NCI-H1417 (cell line): ENCODE measurements around the gene BIN2.
"Not testable (repeated sequence)": the region's sequence is repeated elsewhere in the genome, so short reads cannot be mapped to it uniquely, and the experiment has no call there.

Source experiments
- DNase-seq, 3 experiments: peaks; one replicate each; lab custom pipeline; 2025; lab: John Stamatoyannopoulos, UW

Gene BIN2

GRCh38 chr12:51345681-51346080 is 21.7 kb upstream of the BIN2 start:
- no peak for DNase-seq

DNA sequence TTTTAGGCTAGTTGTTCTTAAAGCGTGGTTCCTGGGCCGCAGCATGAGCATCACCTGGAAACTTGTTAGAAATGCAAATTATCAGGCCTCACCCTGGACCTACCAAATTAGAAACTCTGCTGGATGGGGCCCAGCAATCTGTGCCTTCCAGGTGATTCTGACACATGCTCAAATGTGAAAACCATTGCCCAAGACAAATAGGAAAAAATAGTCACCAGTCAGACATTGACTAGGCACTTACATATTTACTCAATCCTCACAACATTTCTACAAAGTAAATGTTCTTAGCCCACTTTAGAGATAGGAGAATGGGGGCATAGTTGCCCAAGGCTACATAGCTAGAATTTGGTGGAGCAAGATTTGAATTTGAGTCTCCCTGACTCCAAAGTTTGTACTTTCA is 19.2 kb upstream of the BIN2 start:
- DNase-seq: no peak

DNA sequence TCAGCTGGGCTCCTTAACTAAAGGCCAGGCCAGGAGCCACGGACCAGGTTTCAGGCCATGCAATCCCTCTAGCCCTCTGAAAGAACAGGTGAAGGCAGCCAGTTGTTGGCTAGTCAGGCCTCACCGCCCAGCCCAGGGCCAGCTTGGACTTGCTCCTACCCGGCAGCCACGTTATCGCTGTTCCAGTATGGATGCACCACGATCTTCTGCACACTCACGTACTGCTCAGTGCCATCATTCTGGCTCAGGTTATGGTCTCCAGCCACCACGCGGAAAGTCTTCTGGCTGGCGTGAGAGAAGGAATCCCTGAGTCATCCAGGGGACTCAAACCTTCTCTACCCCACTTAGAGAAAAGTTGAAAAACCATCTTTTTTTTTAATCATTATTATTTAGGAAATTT is 18.4 kb upstream of the BIN2 start:
- DNase-seq: no peak

- peak; percentile 58 to 87 (median 82) for DNase-seq
Measured at GRCh38 chr12:51341251-51342007, 17.5 kb upstream of the BIN2 start.

DNA sequence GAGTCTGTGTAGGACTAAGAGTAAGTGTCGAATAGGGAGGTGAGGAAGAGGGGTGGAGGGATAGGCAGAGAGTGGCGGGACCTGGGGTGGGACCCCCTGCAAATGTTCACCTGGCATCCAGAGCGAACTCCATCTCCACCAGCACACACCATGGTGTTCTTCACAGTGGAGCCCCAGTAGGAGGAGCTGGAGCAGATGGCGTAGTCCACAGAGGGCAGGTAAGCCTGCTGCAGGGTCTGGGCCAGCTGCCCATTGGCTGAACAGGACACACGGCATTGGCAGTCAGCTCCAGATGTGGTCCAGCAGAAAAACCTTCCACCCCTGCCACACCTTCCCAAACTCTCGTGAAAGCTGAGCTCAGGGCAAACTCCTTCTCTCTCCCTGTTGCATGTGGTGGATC is 15.8 kb upstream of the BIN2 start:
- DNase-seq: no peak

GRCh38 chr12:51337336-51337735 is 13.4 kb upstream of the BIN2 start:
- DNase-seq: not testable (repeated sequence)

DNA sequence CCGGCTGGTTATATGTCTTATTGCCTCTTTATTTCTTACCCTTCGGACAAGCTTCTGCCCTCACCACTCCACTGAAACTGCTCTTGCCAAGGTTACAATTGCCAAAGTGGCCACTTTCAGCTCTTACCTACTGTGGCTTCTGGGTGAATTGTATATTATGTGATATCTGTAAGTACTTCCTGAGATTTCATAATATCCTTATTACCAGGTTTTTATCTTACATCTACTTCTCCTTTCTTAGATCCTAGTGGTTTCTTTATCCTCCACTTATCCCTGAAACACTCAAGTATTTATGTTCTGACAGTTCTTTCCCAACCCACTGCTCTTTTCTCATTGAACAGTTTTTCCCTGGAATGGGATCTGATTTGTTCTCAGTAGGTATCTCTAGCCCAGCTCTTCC is 12.0 kb upstream of the BIN2 start:
- no peak for DNase-seq

GRCh38 chr12:51334764-51335163 is 10.8 kb upstream of the BIN2 start:
- DNase-seq: no peak

- DNase-seq: no peak
Measured at GRCh38 chr12:51333536-51333935, 9.6 kb upstream of the BIN2 start.

GRCh38 chr12:51330186-51330585 is 6.2 kb upstream of the BIN2 start:
- no peak for DNase-seq

DNA sequence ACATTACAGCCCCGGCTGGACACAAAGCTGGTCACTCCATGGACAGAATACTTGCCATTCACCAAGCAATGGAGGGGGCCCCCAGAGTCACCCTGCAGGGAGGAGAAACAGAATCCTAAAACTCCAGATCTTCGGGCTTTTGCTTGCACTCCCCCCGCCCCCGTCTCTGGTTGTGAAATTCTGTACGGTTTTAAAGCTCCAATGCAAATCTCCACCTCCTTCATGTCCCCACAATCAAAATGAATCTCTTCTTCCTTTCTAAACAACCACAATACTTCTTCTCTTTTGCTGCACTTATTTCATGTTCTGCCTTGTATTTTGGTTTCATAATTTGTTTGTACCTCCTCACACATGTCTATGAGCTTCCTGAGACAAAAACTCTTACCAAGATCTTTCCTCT is 5.8 kb upstream of the BIN2 start:
- no peak for DNase-seq

- no peak for DNase-seq
Measured at GRCh38 chr12:51328587-51328986, 4.6 kb upstream of the BIN2 start.

DNA sequence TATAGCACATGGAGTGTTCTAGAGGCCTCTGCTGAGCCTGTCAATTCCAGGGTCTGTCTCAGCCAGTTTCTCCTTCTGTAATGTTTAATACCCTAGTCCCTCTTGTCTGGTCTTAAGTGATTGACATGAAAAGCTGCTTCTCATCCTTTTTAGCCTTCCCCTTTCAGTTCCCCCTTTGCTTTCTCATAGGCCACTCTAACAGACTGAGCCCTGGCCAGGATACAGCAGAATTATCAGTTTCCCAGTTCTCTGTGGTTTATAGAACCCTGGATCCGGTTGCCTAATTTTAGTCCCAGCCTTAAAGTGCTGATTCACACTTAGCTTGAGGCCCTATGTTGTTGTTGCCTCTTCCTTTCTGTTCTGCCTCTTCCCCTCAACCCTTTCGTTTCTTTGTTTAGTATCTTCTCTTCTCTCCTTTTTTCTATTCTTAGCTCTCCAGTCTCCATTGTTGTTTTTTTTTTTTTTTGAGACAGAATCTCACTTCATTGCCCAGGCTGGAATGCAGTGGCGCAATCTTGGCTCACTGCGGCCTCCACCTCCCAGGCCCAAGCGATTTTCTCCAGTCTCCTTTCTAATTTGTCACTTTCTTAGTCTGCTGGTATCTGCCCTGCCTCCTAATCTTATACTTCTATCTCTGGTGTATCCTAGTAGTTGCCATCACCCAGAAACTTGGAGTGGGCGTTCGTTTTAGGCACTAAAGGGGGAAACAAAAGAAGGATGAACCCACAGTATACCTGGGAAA is 2.9 kb upstream of the BIN2 start:
- DNase-seq: no peak

- DNase-seq: no peak
Measured at GRCh38 chr12:51324953-51325352, 979 bp upstream of the BIN2 start.

DNA sequence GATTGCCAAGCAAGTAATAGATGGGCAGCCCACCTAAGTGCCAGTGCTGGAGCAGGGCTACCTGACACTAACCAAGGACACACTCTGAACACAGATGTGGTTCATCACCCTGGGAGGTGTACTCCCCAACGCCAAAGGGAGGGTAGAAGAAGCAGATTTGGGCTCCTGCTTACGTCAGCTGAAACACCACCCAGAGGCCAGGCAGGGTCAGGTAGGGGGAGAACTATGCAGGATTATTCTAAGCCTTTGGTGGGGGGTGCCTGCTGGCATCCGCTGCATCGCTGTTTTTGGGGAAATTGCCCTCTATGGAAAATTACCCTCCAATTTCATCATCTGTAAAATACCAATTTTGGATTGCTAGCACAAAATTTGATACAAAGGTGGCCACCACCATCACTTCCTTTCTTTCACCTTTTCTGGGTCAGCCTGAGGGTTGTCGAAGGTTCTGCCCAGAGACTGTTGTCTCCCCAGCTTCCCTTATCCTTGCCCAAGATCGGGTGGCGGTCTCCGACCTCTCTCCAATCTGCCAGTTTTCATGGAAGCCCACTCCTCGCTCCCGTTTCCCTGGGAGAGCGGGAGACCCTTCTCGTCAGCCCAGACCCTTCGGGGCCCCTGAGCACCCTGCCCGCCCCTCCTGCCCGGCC is 535 bp downstream of the BIN2 start:
- no peak for DNase-seq

GRCh38 chr12:51322452-51322851 is 1.5 kb downstream of the BIN2 start:
- DNase-seq: no peak

DNA sequence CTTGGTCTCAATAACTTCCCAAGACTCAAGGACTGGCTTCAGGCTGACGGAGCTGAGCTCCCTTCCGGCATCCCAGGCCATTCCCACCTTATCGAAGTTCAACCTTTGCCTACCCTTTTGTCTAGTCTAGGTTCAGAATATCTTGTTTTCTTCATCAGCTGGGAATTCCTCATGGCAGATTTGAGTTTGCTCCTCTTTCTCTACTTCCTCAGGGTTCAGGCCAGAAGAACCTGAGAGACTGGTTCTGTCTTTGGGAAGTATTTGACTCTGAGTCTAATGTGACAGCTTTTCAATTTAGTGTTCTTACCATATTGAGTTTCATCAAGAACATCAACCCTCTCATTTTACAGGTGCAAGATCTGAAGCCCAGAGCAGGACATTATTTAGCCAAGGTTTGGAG is 2.1 kb downstream of the BIN2 start:
- DNase-seq: no peak

DNA sequence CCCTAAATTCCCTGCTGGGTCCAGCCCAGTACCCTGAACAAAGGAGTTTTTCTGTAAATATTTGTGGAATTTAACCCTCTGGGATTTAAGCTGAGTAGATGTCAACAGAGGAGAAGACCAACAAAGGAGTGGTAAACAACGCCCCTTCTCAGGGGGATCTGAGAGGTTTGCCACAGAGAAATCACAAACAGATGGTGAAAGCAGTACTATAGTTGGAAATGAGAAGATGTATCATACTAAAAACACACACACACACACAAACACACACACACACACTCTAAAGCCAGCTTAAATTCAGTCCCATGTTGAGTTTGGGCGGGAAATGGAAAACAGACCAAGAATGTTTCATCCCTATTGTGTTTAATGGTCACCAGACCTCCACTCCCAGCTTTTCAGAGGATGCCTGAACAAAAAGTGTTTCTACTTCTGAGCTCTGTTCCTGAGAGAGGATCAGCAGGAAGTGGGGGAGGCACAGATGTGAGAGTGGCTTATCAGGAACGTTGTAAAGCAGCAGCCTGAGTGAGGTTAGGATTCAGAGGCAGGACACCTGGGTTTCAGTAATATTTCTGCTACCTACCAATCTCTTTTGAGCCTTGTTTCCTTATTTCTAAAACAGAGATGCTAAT is 3.2 kb downstream of the BIN2 start:
- DNase-seq: no peak

DNA sequence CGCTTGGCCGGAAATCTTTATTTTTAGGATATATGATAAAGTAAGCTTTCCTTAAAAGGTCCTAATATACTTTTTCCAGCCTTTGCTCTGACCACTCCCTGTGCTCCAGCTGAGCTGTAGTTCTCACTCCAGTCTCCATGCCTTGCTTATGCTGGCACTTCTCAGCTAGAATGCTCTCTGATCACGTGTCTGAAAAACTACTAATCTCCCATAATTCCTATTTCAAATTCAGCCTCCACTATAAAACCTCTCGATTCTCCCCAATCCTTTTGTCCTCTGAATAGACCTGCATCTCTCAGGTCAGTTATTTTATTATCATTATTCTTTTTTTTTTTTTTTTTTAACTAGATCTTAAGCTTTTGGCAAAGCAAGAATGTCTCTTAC is 3.7 kb downstream of the BIN2 start:
- DNase-seq: no peak

DNA sequence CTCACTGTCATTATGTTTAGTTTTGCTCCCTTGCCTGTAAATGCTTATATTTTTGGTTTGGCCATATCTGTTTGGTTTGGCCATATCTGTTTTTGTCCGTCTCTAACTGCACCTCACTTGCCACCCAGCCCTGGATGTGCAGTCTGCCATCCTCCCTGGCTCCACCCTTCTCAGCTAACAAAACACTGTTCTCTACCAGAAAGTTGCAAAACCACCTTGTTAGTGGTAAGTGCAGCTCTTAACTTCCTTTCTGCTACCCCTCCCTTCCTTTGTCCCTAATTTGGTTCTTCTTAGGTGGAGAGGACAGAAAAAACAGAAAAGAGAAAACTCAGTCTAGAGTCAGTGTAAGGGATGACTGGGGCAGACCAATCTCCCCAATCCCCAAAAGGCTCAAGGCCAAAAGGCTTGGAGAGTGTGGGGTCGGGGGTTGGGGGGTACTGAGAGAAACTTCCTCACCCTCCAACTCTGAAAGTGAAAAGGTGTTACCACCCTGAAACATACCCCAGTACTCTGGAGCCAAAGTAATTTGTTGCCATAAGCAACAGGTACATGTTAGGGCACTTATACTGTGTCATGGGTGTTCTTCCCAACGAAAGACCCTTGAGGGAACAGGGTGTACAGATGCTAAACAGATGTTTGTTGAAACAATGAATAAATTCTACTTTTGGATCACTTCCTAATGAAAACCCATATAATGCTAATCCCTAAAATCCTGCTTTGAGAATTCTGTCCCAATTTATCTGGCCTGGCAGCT is 5.0 kb downstream of the BIN2 start:
- no peak for DNase-seq

GRCh38 chr12:51318057-51318806 is 5.7 kb downstream of the BIN2 start:
- not testable (repeated sequence) for DNase-seq
